GM18520 (cell line): ENCODE measurements around the gene RFX7.

Experiments
- ATAC-seq: cut with Tn5 transposase; IDR thresholded peaks from one replicate; pipeline ENCODE4 v1.9.1; 2021; ENCODE audit not compliant: unreplicated experiment

RFX7 gene

GRCh38 chr15:56244811-56245576 is 1.3 kb upstream of the RFX7 start:
- ATAC-seq, result no peak

GRCh38 chr15:56244038-56244810 is 545 bp upstream of the RFX7 start:
- ATAC-seq, result no peak

DNA sequence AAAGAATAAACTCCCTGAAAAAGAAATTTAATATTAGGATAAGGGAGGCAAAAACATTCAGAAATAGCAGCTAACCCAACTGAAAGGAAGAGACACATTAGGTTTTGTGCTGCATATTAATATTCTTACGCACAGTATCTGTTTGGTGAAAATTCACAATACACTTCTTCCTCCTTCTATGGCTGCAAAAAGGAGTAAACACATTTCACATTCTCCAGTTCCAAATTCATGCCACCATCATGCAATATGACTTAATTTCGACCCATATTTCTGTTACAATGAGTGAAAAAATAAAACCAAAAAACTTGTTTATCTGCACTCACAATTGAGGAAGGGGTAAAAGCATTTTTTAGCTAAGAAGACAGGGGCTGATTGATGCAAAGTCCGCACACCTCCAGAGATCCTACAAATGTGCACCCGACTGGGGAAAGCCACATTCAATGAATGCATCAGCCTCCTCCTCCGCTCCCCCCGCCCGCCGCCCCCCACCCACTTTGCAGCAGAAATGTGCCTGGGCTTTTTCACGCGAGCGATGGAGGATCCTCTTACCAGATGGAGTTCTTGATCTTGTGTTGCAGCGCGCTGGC is 1.0 kb downstream of the RFX7 start:
- no peak for ATAC-seq

DNA sequence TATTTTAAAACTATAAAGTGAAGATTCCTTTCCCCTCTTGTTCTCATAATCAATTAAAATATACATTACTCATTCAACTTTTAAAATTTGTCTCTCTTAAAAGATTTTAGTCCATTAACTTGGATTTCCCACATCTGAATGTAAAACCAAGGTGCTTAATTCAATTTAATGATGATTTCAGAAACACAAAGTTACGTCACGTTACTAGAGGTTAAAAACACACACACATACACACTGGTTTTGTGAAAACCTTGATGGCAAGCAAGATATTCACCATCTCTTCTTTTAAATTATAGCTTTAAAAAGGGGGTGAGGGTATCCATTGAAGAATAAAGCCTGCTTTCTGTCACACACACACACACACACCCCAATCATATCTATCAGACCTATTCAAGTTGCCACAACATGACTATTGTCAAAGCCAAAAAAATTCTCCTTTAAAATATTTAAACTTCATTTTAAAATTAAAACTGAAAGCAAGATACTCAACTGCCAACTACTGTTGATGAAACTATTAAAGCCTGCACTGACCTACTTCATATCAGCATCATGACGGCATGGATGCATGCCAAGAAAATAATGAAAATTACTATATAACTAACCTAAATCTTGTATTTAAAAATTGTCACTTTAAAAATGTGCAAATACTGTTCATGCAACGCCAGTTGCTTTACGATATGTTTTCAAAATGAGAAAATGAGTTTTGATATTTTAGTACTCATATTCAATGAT is 2.1 kb downstream of the RFX7 start:
- no peak for ATAC-seq

DNA sequence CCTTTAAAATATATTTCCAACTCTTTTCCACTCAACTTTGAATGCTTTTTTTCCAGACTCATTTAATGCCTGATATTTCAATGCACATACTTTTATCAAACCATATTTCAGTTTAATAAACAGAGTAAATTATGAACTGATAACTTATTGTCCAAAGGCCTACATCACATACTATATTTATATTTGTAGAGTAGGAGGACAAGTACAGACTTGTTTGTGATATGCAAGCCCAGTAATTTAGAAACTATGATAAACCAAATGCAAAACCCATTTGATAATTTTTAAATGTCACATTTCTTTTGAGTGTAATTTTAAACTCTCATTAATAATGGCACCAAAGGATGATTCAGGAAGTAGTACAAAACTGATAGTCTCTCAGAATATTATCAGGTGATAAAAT is 3.3 kb downstream of the RFX7 start:
- ATAC-seq, result no peak

- no peak for ATAC-seq
These were observed 7.5 kb downstream of the RFX7 start for GRCh38 chr15:56236197-56236596.

DNA sequence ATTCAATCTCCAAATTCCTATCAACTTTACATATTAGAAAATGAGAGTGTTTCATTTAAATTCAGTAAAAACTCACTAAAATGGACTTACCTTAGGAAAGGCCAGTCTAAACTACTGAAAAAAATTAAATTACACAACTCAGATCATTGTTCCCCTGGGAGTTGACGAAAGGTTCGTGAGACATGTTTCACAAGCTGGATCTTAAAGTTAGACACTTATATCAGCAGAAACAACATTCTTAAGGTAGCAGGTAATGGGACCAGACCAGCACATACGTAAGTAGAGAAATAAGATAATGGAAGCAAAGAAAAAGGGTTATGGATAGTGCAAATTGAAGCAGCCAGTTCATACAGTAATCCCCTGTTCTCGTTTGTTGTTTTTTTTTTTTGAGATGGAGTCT is 8.9 kb downstream of the RFX7 start:
- ATAC-seq, result no peak

GRCh38 chr15:56233549-56233948 is 10.1 kb downstream of the RFX7 start:
- ATAC-seq, result no peak

GRCh38 chr15:56232058-56232457 is 11.6 kb downstream of the RFX7 start:
- ATAC-seq, result no peak

- ATAC-seq, result no peak
These were observed 14.8 kb downstream of the RFX7 start for GRCh38 chr15:56228854-56229253.

DNA sequence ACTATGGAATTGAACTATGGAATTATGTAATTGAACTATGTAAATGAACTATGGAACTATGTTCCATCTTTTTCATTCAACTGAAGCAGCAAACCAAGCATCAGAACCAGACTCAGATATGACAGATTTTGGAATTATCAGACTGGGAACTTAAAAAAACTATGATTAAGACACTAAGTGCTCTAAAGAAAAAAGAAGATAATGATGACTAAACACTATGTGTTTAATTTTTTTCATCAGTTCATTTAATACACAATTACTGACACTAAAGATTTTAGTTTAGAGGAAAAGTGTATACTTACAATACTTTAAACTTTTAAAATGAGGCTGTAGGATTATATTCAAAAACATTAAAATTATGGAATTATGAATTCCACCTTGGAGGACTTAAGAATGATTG is 15.3 kb downstream of the RFX7 start:
- ATAC-seq, result no peak

- no peak for ATAC-seq
These were observed 15.9 kb downstream of the RFX7 start for GRCh38 chr15:56227780-56228179.

GRCh38 chr15:56227306-56227705 is 16.4 kb downstream of the RFX7 start:
- no peak for ATAC-seq

- ATAC-seq, result no peak
These were observed 18.2 kb downstream of the RFX7 start for GRCh38 chr15:56225520-56225919.

- ATAC-seq, result no peak
These were observed 21.4 kb downstream of the RFX7 start for GRCh38 chr15:56222302-56222701.

DNA sequence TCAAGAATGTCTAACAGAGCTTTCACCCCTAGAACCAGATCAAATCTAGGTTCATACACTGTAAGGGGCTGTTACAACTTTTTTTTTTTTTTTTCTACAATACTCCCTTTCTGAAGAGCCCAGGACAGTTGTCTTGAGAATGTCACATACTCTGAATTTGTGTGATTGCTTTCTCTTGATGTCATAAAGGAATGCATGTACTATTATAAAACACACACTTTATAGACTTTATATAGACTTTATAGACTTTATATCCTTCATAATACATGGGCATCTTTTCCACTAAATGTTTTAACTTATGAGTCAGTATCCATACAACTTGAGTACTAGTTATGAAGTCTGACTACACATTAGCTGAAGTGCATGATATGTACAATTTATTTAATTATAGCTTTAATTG is 26.3 kb downstream of the RFX7 start:
- no peak for ATAC-seq

DNA sequence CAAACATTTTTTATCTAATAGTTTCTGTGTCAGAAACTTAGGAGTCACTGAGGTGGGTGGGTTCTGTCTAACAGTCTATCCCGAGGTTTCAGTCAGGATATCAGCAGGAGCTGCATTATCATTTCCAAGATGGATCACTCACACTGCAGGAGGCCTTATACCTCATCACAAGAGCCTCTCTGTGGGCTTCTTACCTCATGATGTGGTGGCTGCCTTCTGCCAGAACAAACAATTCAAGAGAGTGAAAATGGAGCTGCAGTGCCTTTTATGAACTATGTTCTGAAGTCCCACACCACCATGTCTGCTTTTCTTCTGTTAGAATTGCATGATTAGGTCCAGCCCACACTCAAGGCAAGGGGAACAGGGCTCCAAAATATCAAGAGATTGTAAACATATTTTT is 27.9 kb downstream of the RFX7 start:
- ATAC-seq, result no peak

DNA sequence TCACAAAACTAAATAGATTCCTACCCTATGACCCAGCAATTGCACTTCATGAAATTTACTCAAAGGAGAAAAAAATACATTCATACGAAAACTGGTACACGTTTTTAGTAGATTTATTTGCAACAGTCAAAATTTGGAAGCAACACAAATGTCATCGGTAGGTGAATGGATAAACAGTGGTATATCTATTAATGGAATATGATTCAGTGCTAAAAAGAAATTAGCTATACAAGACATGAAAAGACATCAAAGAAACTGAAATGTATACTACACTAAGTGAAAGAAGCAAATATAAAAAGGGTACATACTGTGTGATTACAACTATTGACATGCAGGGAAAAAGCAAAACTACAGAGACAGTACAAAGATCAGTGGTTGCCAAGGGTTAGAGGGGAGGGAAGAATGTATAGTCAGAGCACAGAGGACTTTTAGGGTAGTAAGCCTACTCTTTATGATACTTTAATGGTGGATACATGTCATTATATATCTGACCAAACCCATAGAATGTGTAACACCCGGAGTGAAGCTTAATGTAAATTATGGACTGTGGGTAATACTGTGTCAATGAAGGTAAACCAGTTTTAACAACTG is 31.6 kb downstream of the RFX7 start:
- ATAC-seq, result no peak

DNA sequence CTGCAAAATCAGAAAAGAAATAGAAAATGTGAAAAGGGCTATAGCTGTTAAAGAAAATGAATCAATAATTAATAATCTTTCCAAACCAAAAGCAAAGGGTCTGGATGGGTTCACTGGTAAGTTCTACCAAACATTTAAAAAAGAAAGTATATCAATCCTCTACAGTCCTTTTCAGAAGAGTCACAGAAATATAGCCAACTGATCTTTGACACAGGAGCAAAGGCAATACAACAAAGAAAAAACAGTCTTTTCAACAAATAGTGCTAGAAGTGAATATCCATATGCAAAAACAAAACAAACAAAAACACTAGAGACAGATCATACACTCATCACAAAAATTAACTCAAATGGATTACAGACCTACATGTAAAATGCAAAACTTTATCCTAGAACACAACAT is 32.6 kb downstream of the RFX7 start:
- no peak for ATAC-seq

DNA sequence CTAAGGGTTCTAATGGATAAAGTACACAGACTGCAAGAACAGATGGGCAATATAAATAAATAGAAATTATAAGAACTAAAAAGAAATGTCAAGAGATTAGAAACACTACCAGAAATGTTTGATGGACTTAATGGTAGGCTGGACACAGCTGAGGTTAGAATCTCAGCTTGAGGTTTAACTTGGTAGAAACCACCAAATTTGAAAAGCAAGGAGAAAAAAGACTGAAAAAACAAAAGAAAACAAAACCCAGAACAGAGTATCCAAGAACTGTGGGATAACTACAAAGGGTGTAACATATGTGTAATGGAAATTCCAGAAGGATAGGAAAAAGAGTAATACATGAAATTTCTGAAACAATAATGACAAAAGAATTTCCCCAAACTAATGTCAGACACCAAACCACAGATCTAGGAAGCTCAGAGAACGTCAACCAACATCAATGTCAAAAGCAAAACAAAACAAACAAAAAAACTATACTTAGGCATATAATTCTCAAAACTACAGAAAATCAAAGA is 35.0 kb downstream of the RFX7 start:
- ATAC-seq, result no peak

GRCh38 chr15:56208185-56208584 is 35.5 kb downstream of the RFX7 start:
- ATAC-seq, result no peak
